NOMO-1 treated with dmso at 0.1 percent for 144 hours (cell line): Measurements from ENCODE around the gene RHEBL1.
A peak's percentile ranks its signal among the peaks of the same experiment; 100 is the strongest.
"Not testable (repeated sequence)": the region's sequence is repeated elsewhere in the genome, so short reads cannot be mapped to it uniquely, and the experiment has no call there.

ENCODE experiments used
- DNase-seq: peaks from one replicate; lab custom pipeline; 2025; ENCODE audit not compliant: unreplicated experiment; lab: John Stamatoyannopoulos, UW

RHEBL1 gene

DNA sequence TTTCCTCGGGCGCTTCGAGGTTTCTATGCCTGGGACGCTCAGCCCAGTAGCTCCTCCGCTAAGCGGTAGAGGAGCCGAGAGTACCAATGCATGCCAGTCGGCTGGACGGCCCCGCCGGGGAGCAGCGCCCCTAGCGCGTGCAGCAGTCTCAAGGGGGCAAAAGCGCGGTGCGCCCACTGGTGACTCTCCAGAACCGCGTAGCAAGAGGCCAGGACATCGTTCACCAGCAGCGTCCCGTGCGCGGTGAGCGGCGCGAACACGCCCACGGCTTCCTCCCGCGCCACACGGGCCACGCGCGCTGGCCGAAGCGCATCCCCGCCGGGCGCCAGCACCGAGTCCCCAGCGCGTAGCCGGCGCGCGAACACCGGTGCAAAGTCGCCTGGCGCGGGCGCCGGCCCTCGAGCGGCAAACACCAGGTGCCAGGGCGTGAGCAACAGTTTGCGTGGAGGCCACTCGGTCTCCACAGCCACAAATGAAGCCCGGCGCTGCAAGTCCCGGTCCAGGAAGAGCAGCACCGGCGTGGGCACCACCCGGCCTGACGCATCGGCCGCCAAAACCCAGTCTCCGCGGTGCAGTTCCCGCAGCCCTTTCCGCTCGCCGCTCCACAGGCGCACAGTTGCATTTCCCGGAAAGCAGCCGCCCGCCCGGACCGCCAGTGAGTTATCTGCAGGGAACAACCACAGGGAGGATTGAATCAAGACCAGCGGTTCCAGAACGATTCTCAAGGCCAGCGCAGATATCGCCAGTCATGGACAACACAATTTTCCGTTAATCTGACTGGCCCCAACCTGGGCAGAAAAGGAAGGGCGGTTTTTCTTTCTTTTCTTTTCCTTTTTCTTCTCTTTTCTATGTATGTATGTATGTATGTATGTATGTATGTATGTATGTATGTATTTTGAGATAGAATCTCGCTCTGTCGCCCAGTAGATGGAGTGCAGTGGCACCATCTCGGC lies 20.3 kb upstream of the RHEBL1 start:
- DNase-seq: no peak

DNA sequence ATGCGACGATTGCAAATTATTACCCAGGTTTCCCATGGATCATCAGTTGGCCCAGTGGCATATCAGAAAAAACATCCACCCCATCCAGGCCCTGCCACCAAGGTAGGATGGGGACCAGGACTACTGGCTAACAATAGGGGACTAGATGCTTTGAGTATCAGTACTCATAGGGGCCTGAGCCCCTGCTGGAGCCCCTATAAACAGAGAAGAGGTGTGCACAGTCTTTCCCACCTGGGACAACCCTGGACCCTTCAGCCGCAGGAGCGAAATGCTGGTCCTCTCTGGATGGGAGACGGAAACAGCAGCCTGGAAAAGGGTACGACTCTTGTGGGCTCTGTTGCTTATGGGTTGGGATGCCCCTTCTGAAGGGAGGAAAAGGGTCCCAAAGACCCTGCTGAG lies 19.2 kb upstream of the RHEBL1 start:
- DNase-seq: no peak

DNA sequence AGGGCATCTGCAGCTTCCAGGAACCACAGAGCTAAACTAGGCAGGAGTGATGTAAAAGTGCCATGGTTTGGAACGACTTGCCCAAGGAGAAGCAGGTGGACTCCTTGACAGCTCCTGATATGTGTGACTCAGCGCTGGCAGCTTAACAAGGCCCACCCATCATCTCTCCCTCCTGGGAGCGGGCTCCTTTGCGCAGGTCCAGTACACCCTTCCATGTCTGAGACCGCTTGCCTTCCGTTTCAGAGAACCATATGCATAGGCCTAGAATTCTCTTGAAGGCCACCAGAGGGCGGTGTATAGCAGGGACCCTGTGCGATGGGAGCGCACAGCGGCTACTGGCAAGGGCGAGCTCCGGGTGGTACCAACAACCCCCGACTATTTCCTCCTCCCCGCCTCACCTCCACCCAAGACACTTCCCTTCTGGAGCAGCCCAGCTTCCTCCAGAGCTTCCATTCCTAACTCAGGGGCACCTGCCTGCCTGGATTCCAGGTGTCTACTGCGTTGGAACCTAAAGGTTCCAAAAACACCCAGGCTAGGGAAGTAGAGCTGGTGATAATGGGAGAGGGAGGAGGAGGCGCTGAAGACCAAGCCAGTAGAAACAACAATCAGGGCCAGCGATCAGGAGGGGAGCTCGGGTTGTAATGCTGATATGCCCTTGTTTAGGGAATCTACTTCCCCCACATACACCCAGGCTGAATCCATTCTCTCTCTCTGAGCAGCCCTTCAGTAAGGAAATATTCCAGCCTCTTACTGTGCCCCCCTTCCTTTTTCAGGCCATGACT lies 18.6 kb upstream of the RHEBL1 start:
- peak; percentile 81 for DNase-seq

DNA sequence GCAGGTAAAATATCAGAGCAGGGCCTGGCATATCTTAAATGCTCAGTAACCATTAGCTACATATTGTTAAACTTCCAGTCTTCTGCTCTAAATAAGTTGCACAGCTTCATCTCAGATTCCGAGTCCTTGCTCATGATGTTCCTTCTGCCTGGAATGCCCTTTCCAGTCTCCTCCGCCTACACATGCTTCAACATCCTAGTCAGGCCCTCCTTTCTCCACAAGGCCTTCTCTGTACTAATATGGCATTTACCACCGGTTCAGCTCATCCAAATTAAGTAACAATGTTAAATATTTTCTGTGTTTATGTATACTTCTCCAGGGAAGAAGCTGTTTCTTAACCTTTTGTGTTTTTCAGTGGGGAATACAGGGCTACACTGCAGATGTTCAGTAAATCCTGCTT lies 16.3 kb upstream of the RHEBL1 start:
- DNase-seq: no peak

DNA sequence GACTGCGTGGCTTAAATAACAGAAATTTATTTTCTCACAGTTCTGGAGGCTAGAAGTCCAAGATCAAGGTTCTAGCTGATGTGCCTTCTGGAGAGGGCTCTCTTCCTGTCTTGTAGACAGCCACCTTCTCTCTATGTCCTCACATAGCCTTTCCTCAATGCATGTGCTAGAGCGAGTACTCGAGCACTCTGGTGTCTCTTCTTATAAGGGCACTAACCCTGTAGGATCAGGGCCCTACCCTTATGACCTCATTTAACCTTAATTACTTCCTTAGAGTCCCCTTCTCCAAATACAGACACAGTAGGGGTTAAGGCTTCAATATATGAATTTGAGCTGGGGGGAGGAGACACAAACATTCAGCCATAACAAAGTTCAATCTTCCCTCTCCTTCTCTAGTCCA lies 14.7 kb upstream of the RHEBL1 start:
- DNase-seq: no peak

DNA sequence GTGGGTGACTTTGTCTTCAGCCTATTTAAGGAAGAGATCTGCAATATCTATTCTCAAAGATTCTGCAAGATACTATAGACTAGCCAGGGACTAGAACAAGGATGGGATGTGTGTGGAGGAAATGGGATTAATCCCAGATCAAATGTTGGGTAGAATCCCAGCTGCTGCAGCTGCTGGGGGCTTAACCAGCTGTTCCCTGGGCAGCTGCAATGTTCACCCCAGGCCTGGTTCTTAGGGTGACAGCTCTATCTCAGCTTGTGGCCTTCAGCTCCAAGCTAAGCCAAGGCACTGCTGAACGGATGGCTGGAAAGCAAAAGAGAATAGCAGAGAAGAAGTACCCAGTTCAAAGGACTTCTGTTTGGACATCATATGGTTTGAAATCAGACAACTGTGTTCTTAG lies 10.0 kb upstream of the RHEBL1 start:
- no peak for DNase-seq

DNA sequence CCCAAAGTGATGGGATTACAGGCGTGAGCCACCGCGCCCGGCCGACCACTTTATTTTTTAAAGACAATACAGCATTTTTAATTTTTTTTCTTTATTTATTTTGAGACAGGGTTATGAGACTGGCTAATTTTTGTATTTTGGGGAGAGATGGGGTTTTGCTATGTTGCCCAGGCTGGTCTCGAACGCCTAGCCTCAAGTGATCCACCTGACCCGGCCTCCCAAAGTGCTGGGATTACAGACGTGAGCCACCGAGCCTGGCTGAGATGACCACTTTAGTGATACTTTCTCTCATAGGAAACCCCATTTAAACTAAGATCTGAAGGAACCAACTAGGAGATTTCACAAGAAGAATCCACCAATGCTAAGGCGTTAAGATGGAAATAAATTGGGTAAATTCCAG lies 1.2 kb upstream of the RHEBL1 start:
- DNase-seq: no peak

DNA sequence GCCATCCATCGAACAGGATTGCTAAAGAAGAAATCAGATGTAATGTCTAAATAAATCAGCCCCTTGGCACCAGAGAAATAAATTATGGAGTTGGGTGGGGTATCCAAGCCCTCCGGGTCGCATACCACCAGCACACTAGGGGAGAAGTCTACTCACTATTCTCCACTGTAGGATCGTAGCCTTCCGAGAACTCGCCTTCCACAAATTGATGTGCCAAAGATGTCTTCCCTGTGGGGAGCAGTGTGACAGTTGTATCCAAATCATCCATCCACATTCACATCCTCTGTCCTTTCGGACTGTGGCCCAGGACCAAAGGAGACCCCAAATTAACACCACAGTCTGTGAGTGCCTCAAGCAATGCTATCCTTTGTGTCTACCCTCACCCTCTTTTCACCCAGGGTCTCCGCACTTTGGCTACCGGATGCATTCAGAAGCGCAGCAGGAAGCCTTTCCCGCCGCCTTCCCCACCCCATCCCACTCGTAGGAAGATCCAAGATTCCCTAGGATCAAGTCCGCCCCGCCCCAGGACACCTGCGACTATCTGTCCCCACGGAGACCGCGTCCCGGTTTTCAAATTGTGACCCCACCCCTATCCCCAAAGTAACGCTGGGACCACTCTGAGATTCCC lies 786 bp downstream of the RHEBL1 start:
- no peak for DNase-seq

DNA sequence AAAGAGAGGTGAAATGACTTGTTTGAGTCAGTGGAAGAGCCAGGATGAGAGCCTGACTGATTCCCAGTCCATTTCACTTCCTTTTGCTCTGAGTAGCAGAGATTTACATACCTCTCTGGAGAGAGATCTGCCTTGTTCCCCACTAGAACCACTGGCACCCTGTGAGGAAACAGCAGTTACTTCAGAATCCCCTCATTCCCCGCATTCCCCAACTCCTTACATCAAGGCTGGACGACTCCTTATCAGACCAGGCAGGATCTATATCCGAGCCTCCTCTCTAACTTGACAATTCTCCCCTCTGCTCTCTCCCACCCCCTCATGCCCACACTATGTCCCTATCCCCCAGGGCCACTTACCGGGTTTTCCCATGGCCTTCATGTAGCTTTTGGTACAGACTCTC lies 3.7 kb downstream of the RHEBL1 start:
- DNase-seq: no peak

DNA sequence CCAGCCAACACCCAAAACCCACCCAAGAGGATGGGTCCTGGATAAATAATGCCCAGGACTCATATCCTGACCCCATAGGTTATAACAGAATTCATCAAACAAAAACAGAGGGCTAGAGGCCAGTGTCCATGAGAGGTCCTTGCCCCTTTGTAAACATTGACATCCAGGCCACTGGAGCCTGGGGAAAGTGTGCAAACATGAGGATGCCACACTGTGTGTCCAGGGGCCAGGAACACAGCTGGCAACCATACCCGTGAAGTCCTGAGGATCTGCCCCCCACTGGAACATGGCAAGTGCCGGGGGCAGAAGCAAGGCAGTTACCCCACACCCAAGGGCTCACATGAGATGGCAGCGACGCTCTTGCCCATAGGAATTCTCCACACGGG lies 5.0 kb downstream of the RHEBL1 start:
- no peak for DNase-seq

DNA sequence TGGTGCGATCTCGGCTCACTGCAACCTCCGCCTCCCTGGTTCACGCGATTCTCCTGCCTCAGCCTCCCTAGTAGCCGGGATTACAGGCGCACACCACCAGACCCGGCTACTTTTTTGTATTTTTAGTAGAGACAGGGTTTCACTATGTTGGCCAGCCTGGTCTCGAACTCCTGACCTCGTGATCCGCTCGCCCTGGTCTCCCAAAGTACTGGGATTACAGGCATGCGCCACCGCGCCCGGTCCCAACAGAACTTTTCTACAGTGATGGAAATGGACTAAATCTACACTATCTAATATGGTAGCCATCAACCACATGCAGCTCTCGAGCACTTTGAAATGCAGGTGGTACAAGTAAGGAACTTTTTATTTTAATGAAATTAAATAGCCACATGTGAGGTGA lies 7.9 kb downstream of the RHEBL1 start:
- DNase-seq: not testable (repeated sequence)

DNA sequence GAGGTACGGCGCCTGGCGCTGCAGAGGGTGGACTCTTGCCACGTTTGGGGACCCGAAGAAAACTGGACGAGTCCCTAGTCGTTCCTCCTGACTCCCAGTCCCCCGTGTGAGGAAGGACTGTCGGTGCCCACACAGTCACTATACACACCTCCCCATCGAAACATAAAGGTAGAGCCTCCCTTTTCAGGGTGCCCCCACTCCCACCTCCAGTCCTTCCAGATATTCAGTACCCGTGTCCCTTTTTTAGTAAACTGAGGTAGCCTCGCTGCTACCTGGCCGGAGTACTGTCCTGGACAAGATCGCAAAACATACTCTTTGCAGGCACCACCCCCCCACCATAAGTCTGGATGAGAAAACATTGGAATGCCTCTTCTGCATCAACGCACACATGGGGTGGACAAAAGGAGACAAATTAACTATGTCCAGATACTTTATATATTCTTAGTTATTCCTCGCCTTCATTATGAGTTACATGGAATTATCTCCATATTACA lies 8.6 kb downstream of the RHEBL1 start:
- DNase-seq: no peak

DNA sequence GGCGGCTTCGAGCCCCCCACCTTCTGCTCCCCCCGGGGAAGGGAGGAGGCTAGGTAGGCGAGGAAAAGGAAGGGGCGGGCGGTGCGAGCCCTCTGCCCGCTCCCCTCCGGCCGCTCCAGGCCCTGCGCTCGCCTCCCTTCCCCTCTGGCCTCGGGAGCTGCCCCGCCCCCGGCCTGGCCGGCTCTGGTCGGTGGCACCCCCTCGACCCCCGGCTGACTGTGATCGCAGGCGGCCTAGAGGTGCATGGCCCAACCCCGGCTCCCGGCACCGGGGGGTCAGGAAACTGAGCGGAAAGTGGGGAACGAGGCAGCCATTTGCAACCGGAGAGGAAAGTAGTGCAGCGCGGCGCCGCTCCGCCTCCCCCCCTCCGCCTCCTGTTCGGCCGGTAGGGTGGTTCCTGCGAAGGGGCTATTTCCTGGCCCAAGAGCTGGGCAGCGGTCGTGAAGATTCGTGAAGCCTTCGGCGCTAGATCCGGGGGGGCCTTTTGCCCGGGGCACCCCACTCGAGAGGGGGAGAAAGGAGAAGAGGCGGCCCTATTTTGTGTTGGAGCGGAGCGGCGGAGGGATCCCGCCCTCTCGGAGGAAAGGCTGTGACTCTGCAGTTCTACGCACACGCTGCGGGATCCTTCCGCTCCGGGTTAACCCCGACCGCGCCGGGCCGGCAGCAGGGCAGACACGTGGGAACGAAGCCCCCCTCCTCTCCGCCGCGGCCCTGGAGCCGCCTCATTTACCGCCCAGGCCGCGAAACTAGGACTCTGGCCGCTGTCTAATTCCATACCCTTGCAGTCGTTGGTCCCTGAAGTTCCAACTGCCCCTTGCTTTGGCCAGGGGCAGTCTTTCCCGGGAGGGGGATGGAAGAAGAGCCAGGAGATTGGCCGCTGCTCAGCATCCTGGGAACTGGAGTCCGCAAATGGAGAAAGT lies 9.3 kb downstream of the RHEBL1 start, which contains the start of gene KMT2D:
Gene KMT2D, minus strand, starts transcription at position 558 of the 920 bp plus-strand sequence. CDS start 5,470 bp downstream, outside the sequence.
- peak; percentile 86 for DNase-seq

DNA sequence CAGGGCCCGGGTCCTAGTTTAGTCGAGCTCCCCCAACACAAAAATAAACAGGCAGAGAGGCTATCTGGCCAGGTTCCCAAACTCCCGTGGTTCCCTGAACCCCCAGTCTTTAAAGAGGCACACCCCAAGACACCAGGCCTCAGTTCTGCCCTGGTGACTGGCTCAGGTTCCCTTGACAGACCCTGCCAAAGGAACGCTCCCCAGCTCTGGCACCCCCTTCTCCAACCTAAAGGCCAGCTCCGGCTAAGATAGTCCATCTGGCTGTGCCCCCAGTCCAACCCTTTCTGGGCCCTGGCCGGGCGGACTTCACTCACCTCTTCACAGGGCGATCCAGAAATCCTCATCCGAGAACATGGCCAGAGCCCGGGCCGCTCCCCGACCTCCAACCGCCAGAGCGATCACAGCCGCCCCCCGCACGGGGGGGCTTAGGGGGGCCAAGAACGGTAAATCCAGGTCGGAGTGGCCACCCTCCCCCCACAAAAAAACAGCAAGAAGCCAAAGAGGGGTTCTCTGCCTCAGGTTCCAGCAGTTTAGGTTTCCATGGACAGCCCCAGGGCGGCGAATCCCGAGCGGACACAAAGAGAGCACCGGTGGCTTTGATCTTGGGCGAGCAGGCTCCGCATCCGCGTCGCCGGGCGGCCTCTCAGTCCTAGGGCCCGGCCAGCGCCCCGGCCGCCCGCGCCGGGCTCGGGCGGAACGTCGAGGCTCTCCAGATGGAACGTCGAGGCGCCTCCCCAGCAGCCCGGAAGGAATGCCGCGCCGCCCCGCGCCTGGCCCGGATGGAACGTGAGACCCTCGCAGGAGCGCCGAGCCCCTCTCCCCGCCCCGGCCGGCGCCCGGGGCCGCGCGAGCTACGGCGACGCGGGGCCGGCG lies 10.2 kb downstream of the RHEBL1 start:
- no peak for DNase-seq

DNA sequence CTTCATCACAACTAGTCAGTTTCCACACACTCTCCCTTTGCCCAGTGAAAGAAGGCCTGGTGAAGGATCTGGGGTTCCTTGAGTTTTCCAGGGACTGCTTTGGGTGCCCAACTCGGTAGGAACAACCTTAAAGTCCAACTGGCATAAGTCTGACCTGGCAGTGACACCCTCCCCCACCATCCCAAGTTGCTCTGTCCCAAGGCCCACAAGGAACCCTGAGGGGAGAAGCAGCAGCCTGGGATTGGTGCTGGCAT lies 10.8 kb downstream of the RHEBL1 start:
- DNase-seq: no peak

DNA sequence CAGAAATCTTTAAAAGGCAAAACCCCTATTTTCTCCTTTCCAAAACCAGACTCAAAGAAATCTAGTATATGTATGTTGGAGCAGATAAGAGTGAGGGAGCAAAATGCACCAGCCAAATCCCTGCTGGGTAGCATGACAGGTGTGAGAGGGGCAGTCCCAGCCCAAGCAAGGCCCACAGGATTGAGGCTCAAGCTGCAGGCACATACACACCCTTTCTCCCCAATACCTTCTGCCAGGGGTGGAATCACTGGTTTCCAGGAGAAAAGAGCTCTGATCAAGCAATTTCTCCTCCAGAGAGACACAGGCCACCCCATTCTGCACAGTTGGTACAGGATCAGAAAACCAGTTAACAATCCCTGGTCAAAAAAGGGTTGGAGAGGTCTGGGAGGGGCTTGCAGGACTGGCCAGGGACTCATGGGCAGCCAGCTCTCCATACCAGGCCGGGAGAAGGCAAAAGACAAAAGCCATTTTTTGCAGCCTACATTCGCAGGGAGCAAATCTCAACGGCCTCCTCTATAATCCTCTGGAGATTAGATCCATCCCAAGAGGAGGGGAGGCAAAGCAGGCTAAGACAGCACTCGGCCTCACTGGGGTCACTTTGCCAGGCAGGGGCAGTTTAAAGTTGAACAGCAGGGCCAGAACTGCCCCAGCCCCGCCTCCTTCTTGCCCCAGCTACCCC lies 11.3 kb downstream of the RHEBL1 start:
- DNase-seq: no peak

DNA sequence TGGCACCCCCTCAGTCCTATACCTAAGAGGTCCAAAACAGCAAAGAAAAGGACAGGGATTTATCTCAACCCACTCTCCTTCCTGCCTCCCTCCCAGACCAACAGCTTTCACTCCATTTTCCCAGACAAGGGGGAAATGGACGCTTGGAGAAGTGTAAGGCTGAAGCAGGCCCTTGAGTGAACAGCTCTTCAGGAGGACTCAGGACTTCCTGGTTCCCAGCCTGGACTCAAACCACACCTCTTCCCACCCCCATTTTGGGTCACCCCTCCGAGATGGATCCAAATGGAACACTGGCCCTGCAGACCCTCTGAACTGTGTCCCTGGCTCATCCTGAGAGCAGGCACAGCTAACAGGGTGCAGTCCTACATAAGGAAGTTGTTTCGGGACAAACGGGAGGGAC lies 11.9 kb downstream of the RHEBL1 start:
- DNase-seq: no peak

DNA sequence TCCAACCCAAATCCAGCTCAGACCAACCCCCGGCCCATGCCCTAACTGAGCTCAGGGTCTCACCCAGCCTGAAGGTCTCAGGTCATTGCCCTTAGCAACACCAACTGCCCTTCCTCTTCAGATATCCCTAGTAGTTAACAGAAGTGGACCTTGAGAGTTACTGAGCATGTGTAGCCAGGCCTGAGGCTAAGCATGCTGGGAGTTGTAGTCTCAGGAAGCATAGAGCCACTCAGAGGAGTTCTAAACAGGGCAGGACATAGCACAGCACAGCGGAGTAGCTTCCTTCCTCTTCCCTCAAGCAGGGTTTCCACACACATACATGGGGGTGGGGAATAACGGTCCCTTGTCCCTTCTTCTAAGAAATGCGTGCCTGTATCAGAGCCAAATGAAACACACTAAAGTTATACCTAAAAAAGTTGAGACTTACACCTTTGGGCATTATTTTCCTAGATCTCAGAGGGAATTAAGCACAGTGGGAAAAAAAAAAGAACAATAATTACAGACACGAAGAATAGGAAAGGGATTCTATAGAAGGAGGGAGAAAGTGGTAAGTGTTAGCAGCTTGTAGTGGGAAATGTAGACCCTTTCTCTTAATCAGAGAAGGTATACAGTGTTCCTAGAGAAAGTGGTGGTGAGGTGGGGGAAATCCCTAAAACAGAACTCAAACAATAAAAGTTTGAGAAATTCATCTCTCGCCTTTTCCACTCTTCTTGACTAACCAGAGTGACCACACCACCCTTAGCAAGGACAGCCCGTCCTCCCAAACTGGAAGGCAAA lies 13.6 kb downstream of the RHEBL1 start:
- peak; percentile 73 for DNase-seq
